ENCODE measurements around the gene SIVA1.

Gene SIVA1

GRCh38 chr14:104785708-104786080, 32.7 kb downstream of the SIVA1 start:
- FAIRE-seq: no peak

- no peak for FAIRE-seq
Measured at GRCh38 chr14:104786091-104786586, 33.2 kb downstream of the SIVA1 start.

- no peak for FAIRE-seq
Measured at GRCh38 chr14:104786726-104787675, 34.1 kb downstream of the SIVA1 start.

GRCh38 chr14:104787736-104788135, 34.8 kb downstream of the SIVA1 start:
- FAIRE-seq: no peak

- FAIRE-seq: no peak
Measured at GRCh38 chr14:104788161-104788818, 35.3 kb downstream of the SIVA1 start.

GRCh38 chr14:104788873-104789663, 36.1 kb downstream of the SIVA1 start:
- FAIRE-seq: no peak

- FAIRE-seq: no peak
Measured at GRCh38 chr14:104789752-104790743, 37.1 kb downstream of the SIVA1 start.

- FAIRE-seq: no peak
Measured at GRCh38 chr14:104791425-104791824, 38.5 kb downstream of the SIVA1 start.

GRCh38 chr14:104792101-104792884, 39.3 kb downstream of the SIVA1 start:
- FAIRE-seq: no peak

- no peak for FAIRE-seq
Measured at GRCh38 chr14:104792945-104793702, 40.2 kb downstream of the SIVA1 start.

GRCh38 chr14:104793703-104793959, 40.7 kb downstream of the SIVA1 start:
- no peak for FAIRE-seq

GRCh38 chr14:104794099-104794498, 41.2 kb downstream of the SIVA1 start:
- no peak for FAIRE-seq

- no peak for FAIRE-seq
Measured at GRCh38 chr14:104794631-104794992, 41.7 kb downstream of the SIVA1 start.

- no peak for FAIRE-seq
Measured at GRCh38 chr14:104794993-104795780, 42.2 kb downstream of the SIVA1 start, which contains the start of gene AKT1. AKT1 (minus strand) TSS chr14:104795748; CDS start chr14:104792643, 3,105 bp downstream.

GRCh38 chr14:104795781-104796686, 43.1 kb downstream of the SIVA1 start:
- no peak for FAIRE-seq

GRCh38 chr14:104796687-104797081, 43.7 kb downstream of the SIVA1 start:
- no peak for FAIRE-seq

GRCh38 chr14:104797115-104798044, 44.4 kb downstream of the SIVA1 start:
- FAIRE-seq: no peak
